WERI-Rb-1 (cell line): ENCODE measurements around the gene PPCDC.

Experiments
- DNase-seq: peaks from one replicate; pipeline ENCODE4 v3.0.0-alpha.2; 2020
- H3K27ac ChIP-seq: fragments of 250-450 bp; sonication (Bioruptor Pico); 2 replicates; pipeline ENCODE4 v1.5.1; 2020; ENCODE audit warnings: mild to moderate bottlenecking, moderate library complexity
- H3K27me3 ChIP-seq: fragments of 250-450 bp; sonication (Bioruptor Pico); 2 replicates; pipeline ENCODE4 v1.5.1; 2021; ENCODE audit warnings: mild to moderate bottlenecking, low read depth, moderate library complexity; ENCODE audit not compliant: insufficient read depth, severe bottlenecking
- H3K36me3 ChIP-seq: fragments of 250-450 bp; sonication (Bioruptor Pico); 2 replicates; pipeline ENCODE4 v1.5.1; 2020; ENCODE audit warnings: mild to moderate bottlenecking, moderate library complexity
- H3K4me3 ChIP-seq: 2 replicates; pipeline ENCODE4 v1.5.1; 2011; ENCODE audit warnings: low read depth, mild to moderate bottlenecking, control low read depth, low read length
- H3K9me3 ChIP-seq: fragments of 250-450 bp; sonication (Bioruptor Pico); 2 replicates; pipeline ENCODE4 v1.5.1; 2021; ENCODE audit warnings: mild to moderate bottlenecking, moderate library complexity; ENCODE audit not compliant: severe bottlenecking
- CTCF ChIP-seq: IDR thresholded peaks from 2 replicates; pipeline ENCODE4 v1.5.1; 2011; ENCODE audit warnings: low read depth, mild to moderate bottlenecking, control low read depth, inconsistent platforms, low read length

Gene PPCDC

GRCh38 chr15:75098404-75098803 lies 75.0 kb downstream of the PPCDC start:
- Histone ChIP-seq H3K9me3 (no peaks in the 10 kb centered on the region), H3K36me3 (no peaks in the 10 kb centered on the region), H3K27me3 (no peaks in the 10 kb centered on the region), H3K27ac (no peak overlapping the region), H3K4me3 (no peak overlapping the region)
- TF ChIP-seq CTCF: no peak
- DNase-seq: no peak
